Activated T-cell treated with anti-CD3 and anti-CD28 coated beads for 1 hour (primary cell): Measurements from ENCODE around the gene DYSF.

Experiments used
- DNase-seq: peaks from one replicate; pipeline ENCODE4 v3.0.0-alpha.2; 2020; ENCODE audit warnings: low read depth

Gene DYSF

GRCh38 chr2:71552861-71553301 is 99.5 kb downstream of the DYSF start:
- DNase-seq = no peak

- no peak for DNase-seq
Measured at GRCh38 chr2:71554028-71554705, 100.8 kb downstream of the DYSF start.

- no peak for DNase-seq
Measured at GRCh38 chr2:71554706-71555056, 101.3 kb downstream of the DYSF start.

GRCh38 chr2:71555798-71556454 is 102.6 kb downstream of the DYSF start:
- no peak for DNase-seq

- no peak for DNase-seq
Measured at GRCh38 chr2:71556692-71557250, 103.4 kb downstream of the DYSF start.

- no peak for DNase-seq
Measured at GRCh38 chr2:71557321-71557720, 104.0 kb downstream of the DYSF start.

GRCh38 chr2:71558300-71559051 is 105.1 kb downstream of the DYSF start:
- DNase-seq = no peak

GRCh38 chr2:71559080-71559827 is 105.9 kb downstream of the DYSF start:
- DNase-seq = no peak

GRCh38 chr2:71559828-71560637 is 106.7 kb downstream of the DYSF start:
- DNase-seq = no peak

- no peak for DNase-seq
Measured at GRCh38 chr2:71560638-71561011, 107.3 kb downstream of the DYSF start.

- no peak for DNase-seq
Measured at GRCh38 chr2:71561441-71562267, 108.3 kb downstream of the DYSF start.

GRCh38 chr2:71562518-71562917 is 109.2 kb downstream of the DYSF start:
- DNase-seq = no peak

- DNase-seq = no peak
Measured at GRCh38 chr2:71563872-71564271, 110.5 kb downstream of the DYSF start.

- no peak for DNase-seq
Measured at GRCh38 chr2:71564361-71564760, 111.0 kb downstream of the DYSF start.

- no peak for DNase-seq
Measured at GRCh38 chr2:71564790-71565189, 111.4 kb downstream of the DYSF start.

- DNase-seq = no peak
Measured at GRCh38 chr2:71566372-71566771, 113.0 kb downstream of the DYSF start.

- DNase-seq = no peak
Measured at GRCh38 chr2:71567625-71568024, 114.3 kb downstream of the DYSF start.

- no peak for DNase-seq
Measured at GRCh38 chr2:71568103-71568502, 114.7 kb downstream of the DYSF start.

- DNase-seq = no peak
Measured at GRCh38 chr2:71570511-71570910, 117.2 kb downstream of the DYSF start.

GRCh38 chr2:71570951-71571460 is 117.6 kb downstream of the DYSF start:
- no peak for DNase-seq
